Activated CD4-positive, alpha-beta T cell treated with anti-CD3 and anti-CD28 coated beads for 36 hours (primary cell): ENCODE results near the gene CCDC146. TPM values are rescaled to one million over a fixed set of nuclear protein-coding genes. Genes with fewer than 3 reads are reported as not detected.
"Not testable (repeated sequence)": the region's sequence is repeated elsewhere in the genome, so short reads cannot be mapped to it uniquely, and the experiment has no call there.

Source experiments
- ATAC-seq: fragments of 200-7000 bp; cut with Tn5 transposase; one replicate; pipeline ENCODE4 v1.10.0; 2021; ENCODE audit warnings: mild to moderate bottlenecking, moderate library complexity
- CTCF ChIA-PET: fragments of 350-600 bp; sonication (Branson Sonifier 250); formaldehyde crosslinking; loops from one replicate; lab custom pipeline; 2021; ENCODE audit warnings: antibody characterized with exemption; lab: Charles Lee
- POLR2A ChIA-PET: fragments of 350-600 bp; sonication (Branson Sonifier 250); formaldehyde crosslinking; loops from one replicate; lab custom pipeline; 2021; ENCODE audit warnings: antibody characterized with exemption, inconsistent platforms; lab: Charles Lee
- DNase-seq: peaks from one replicate; pipeline ENCODE4 v3.0.0-alpha.2; 2020
- H3K27ac Mint-ChIP-seq: one replicate; pipeline ENCODE4 v1.8.0; 2021; ENCODE audit warnings: mixed read lengths
- H3K27me3 Mint-ChIP-seq: one replicate; pipeline ENCODE4 v1.8.0; 2021; ENCODE audit warnings: mixed read lengths
- H3K36me3 Mint-ChIP-seq: one replicate; pipeline ENCODE4 v1.8.0; 2021; ENCODE audit warnings: low read depth, mixed read lengths
- H3K4me1 Mint-ChIP-seq: one replicate; pipeline ENCODE4 v1.8.0; 2021; ENCODE audit warnings: mixed read lengths
- H3K4me3 Mint-ChIP-seq: one replicate; pipeline ENCODE4 v1.8.0; 2021; ENCODE audit warnings: mild to moderate bottlenecking, moderate library complexity, mixed read lengths
- H3K9me3 Mint-ChIP-seq: one replicate; pipeline ENCODE4 v1.8.0; 2021; ENCODE audit warnings: low read depth, mixed read lengths
- intact Hi-C, 2 experiments: fragments of 100-400 bp; cut with DNase I in 1 of 2; cut with micrococcal nuclease in 1 of 2; formaldehyde crosslinking; loops; one replicate each; pipeline versions ENCODE4 v1.14.2 to v1.15.1; 2022 to 2024; cut with DNase I, micrococcal nuclease
- total RNA-seq, 2 experiments: library from RNA; stranded (reverse); gene quantifications; one replicate each; pipeline ENCODE4 v1.2.3, GENCODE V29; 2021

Gene CCDC146
- total RNA-seq, 2 experiments from 2014 or later = 1.2 to 1.7 TPM

- H3K9me3 Mint-ChIP-seq = peaks cover 24% of the 10 kb centered on the region
- H3K4me1 Mint-ChIP-seq = no peaks in the 10 kb centered on the region
- peaks cover 11% of the 10 kb centered on the region for H3K36me3 Mint-ChIP-seq
- POLR2A ChIA-PET = no interaction called here
- H3K4me3 Mint-ChIP-seq = no peak overlapping the region
- CTCF ChIA-PET = no interaction called here
- H3K27me3 Mint-ChIP-seq = no peaks in the 10 kb centered on the region
- DNase-seq = no peak
- intact Hi-C loops = no loop called here
- no peak for ATAC-seq
- H3K27ac Mint-ChIP-seq = no peak overlapping the region
These were observed 86.0 kb downstream of the CCDC146 start for GRCh38 chr7:77208416-77208815.

DNA sequence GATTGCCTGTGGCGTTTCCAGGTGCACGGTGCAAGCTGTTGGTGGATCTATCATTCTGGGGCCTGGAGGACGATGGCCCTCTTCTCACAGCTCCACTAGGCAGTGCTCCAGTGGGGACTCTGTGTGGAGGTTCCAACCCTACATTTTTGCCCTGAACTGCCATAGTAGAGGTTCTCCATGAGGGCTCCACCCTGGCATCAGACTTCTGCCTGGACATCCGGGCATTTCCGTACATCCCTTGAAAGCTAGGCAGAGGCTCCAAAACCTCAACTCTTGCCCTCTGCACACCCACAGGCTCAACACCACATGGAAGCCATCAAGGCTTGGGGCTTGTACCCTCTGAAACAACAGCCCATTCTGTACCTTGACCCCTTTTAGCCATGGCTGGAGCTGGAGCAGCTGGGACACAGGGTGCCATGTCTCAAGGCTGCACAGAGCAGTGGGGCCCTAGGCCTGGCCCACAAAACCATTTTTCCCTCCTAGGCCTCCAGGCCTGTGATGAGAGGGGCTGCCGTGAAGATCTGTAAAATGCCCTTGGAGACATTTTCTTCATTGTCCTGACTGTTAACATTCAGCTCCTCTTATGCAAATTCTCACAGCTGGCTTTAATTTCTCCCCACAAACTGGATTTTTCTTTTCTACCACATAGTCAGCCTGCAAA, 87.2 kb downstream of the CCDC146 start:
- ChIA-PET POLR2A (no interaction called here), CTCF (no interaction called here)
- no peaks in the 10 kb centered on the region for H3K27me3 Mint-ChIP-seq
- peaks cover 26% of the 10 kb centered on the region for H3K9me3 Mint-ChIP-seq
- no peak overlapping the region for H3K4me3 Mint-ChIP-seq
- DNase-seq (no peak), ATAC-seq (no peak)
- H3K27ac Mint-ChIP-seq = no peak overlapping the region
- no peaks in the 10 kb centered on the region for H3K4me1 Mint-ChIP-seq
- intact Hi-C loops = no loop called here
- H3K36me3 Mint-ChIP-seq = peaks cover 11% of the 10 kb centered on the region

DNA sequence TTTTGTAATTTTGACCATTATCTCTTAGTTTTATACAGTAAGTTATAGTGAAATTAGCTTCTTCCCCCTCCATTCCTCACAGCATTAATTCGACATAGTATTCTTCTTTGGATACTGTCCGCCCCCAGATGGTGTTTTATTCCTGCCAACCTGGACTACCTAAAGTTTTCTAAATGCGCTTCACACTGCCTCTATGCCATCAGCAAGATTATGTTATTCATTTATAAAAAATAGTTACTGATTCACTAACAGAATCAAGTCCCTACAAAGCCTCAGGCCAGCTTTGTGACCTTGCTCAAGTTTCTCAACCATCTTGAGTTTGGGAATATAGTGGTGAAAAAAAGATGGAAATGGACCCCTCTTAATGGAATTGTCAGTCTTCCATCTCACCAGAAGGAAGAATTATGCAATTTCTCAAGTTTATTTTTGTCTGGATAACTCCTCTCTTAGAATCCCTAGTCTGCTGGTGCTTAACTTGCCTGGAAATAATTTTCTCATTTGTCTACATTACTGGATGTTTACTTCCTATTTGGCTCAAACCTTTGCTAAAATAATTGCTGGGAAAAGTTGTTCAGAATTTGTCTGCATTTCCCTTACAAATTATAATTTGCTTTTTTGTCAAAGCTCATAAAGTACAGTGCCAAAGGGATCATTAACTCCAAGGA, 93.9 kb downstream of the CCDC146 start:
- H3K36me3 Mint-ChIP-seq = peaks cover 9% of the 10 kb centered on the region
- intact Hi-C loops = no loop called here
- ChIA-PET CTCF (no interaction called here), POLR2A (no interaction called here)
- ATAC-seq (no peak), DNase-seq (no peak)
- no peaks in the 10 kb centered on the region for H3K27me3 Mint-ChIP-seq
- H3K4me1 Mint-ChIP-seq = peaks cover under 1% of the 10 kb centered on the region
- H3K4me3 Mint-ChIP-seq = no peak overlapping the region
- H3K9me3 Mint-ChIP-seq = peaks cover 10% of the 10 kb centered on the region
- H3K27ac Mint-ChIP-seq = no peak overlapping the region

- CTCF ChIA-PET = no interaction called here
- DNase-seq (no peak), ATAC-seq (no peak)
- Mint-ChIP-seq H3K36me3 (peaks cover 10% of the 10 kb centered on the region), H3K9me3 (peaks cover 10% of the 10 kb centered on the region), H3K27ac (no peak overlapping the region), H3K4me1 (peaks cover 12% of the 10 kb centered on the region), H3K27me3 (no peaks in the 10 kb centered on the region), H3K4me3 (no peak overlapping the region)
- intact Hi-C loops = no loop called here
- POLR2A ChIA-PET = no interaction called here
These were observed 95.2 kb downstream of the CCDC146 start for GRCh38 chr7:77217474-77218185.

GRCh38 chr7:77219701-77220331, 97.4 kb downstream of the CCDC146 start:
- DNase-seq, ATAC-seq, CTCF ChIA-PET, intact Hi-C loops, H3K4me3 Mint-ChIP-seq, H3K9me3 Mint-ChIP-seq, H3K27me3 Mint-ChIP-seq, H3K27ac Mint-ChIP-seq: not testable (repeated sequence)
- H3K4me1 Mint-ChIP-seq = peaks cover 22% of the 10 kb centered on the region
- POLR2A ChIA-PET = interaction anchor here (0.6 kb wide), 1 partner anchor 45 kb away, joined by 3 read pairs; no protein-coding TSS in a partner anchor
- H3K36me3 Mint-ChIP-seq = peaks cover 10% of the 10 kb centered on the region

GRCh38 chr7:77222065-77222464, 99.7 kb downstream of the CCDC146 start:
- no peak overlapping the region for H3K4me3 Mint-ChIP-seq
- H3K27me3 Mint-ChIP-seq = no peaks in the 10 kb centered on the region
- DNase-seq (no peak), ATAC-seq (no peak)
- ChIA-PET CTCF (no interaction called here), POLR2A (no interaction called here)
- intact Hi-C loops = no loop called here
- peaks cover 8% of the 10 kb centered on the region for H3K9me3 Mint-ChIP-seq
- peaks cover 22% of the 10 kb centered on the region for H3K4me1 Mint-ChIP-seq
- no peak overlapping the region for H3K27ac Mint-ChIP-seq
- peaks cover 10% of the 10 kb centered on the region for H3K36me3 Mint-ChIP-seq

DNA sequence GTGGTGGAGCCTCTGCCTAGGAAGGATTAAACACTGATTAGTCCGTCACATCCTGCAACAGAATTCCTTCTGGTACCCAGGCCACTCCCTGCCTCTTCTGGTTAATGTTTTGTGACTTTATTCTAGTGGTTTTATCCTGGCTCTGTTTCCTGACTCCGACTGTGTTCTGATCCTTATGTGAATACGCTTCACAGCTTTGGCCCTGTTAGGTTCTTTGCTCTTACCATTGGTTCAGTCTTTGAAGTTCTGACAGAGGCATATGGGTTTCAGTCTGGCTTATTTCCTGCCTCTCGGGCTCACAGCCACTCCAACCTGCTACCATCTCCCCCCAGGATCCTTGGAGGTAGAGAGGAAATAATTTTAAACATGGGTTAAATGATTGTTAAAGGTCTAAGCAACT, 100.4 kb downstream of the CCDC146 start:
- DNase-seq = no peak
- no peaks in the 10 kb centered on the region for H3K27me3 Mint-ChIP-seq
- peaks cover 22% of the 10 kb centered on the region for H3K4me1 Mint-ChIP-seq
- POLR2A ChIA-PET = no interaction called here
- intact Hi-C loops = no loop called here
- H3K4me3 Mint-ChIP-seq = no peak overlapping the region
- H3K36me3 Mint-ChIP-seq = peaks cover 10% of the 10 kb centered on the region
- no peak for ATAC-seq
- peaks cover 8% of the 10 kb centered on the region for H3K9me3 Mint-ChIP-seq
- H3K27ac Mint-ChIP-seq = no peak overlapping the region
- CTCF ChIA-PET = interaction anchor here (0.7 to 1.6 kb wide), 3 partner anchors 17 to 25 kb away, joined by 3 to 4 read pairs (median 3); no protein-coding TSS in a partner anchor

GRCh38 chr7:77223261-77223660, 100.8 kb downstream of the CCDC146 start:
- Mint-ChIP-seq H3K4me1 (peaks cover 22% of the 10 kb centered on the region), H3K4me3 (no peak overlapping the region), H3K36me3 (peaks cover 13% of the 10 kb centered on the region), H3K27ac (no peak overlapping the region), H3K9me3 (peaks cover 8% of the 10 kb centered on the region), H3K27me3 (no peaks in the 10 kb centered on the region)
- ChIA-PET POLR2A (no interaction called here), CTCF (interaction anchor here (0.9 to 1.6 kb wide), 2 partner anchors 22 to 24 kb away, joined by 3 read pairs; no protein-coding TSS in a partner anchor)
- no peak for DNase-seq
- intact Hi-C loops = no loop called here
- no peak for ATAC-seq

GRCh38 chr7:77226357-77226839, 104.0 kb downstream of the CCDC146 start:
- no peak overlapping the region for H3K4me3 Mint-ChIP-seq
- H3K27me3 Mint-ChIP-seq = no peaks in the 10 kb centered on the region
- POLR2A ChIA-PET = no interaction called here
- CTCF ChIA-PET = interaction anchor here (1.0 kb wide), 1 partner anchor 21 kb away, joined by 3 read pairs; no protein-coding TSS in a partner anchor
- H3K4me1 Mint-ChIP-seq = peaks cover 21% of the 10 kb centered on the region
- DNase-seq (no peak), ATAC-seq (no peak)
- no peak overlapping the region for H3K27ac Mint-ChIP-seq
- H3K36me3 Mint-ChIP-seq = peaks cover 10% of the 10 kb centered on the region
- intact Hi-C loops = no loop called here
- peaks cover 12% of the 10 kb centered on the region for H3K9me3 Mint-ChIP-seq

- ATAC-seq, DNase-seq, H3K27ac Mint-ChIP-seq, H3K36me3 Mint-ChIP-seq, H3K4me3 Mint-ChIP-seq, H3K4me1 Mint-ChIP-seq, H3K27me3 Mint-ChIP-seq, intact Hi-C loops, POLR2A ChIA-PET: not testable (repeated sequence)
- CTCF ChIA-PET = interaction anchor here (1.0 kb wide), 1 partner anchor 13 kb away, joined by 3 read pairs; no protein-coding TSS in a partner anchor
- peaks cover 12% of the 10 kb centered on the region for H3K9me3 Mint-ChIP-seq
These were observed 106.4 kb downstream of the CCDC146 start for GRCh38 chr7:77228795-77229194.

DNA sequence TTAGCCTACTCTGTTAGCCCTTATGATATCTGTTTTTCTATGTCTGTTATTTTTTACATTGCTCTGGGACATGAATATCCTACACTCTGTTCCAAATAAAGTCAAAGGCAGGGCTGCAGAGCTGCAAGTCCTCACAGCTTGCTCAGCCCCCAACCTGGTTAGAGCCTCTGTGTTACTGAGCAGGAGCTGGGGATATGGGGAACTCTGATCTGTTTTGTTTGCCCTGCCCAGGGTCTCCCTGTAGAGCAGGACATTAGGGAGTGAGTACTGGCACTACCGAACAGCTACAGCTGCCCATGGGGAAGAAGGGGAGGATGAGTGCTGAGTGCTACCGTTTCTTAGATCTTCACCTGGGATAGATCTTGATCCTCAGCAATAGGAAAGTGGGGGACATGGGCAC, 110.1 kb downstream of the CCDC146 start:
- H3K36me3 Mint-ChIP-seq = peaks cover 9% of the 10 kb centered on the region
- no peaks in the 10 kb centered on the region for H3K27me3 Mint-ChIP-seq
- intact Hi-C loops = no loop called here
- no peak for DNase-seq
- ATAC-seq = no peak
- ChIA-PET POLR2A (no interaction called here), CTCF (interaction anchor here (0.9 to 1.0 kb wide), 2 partner anchors 15 to 19 kb away, joined by 3 to 5 read pairs; no protein-coding TSS in a partner anchor)
- peaks cover 12% of the 10 kb centered on the region for H3K9me3 Mint-ChIP-seq
- no peak overlapping the region for H3K27ac Mint-ChIP-seq
- H3K4me1 Mint-ChIP-seq = no peaks in the 10 kb centered on the region
- H3K4me3 Mint-ChIP-seq = no peak overlapping the region
